CD14-positive monocyte (primary cell): ENCODE data around the gene TXNRD2. TPM values are rescaled to one million over a fixed set of nuclear protein-coding genes. Genes with fewer than 3 reads are reported as not detected.

Experiments
- DNase-seq, 3 donors: peaks; one replicate each; pipeline ENCODE4 v3.0.0-alpha.2; 2011 to 2022
- H2AFZ ChIP-seq: 2 replicates; pipeline ENCODE4 v1.6.0; 2012; ENCODE audit warnings: mild to moderate bottlenecking, low read depth, low read length, inconsistent platforms; ENCODE audit not compliant: insufficient read depth, poor library complexity, severe bottlenecking
- H3K27ac ChIP-seq, 2 donors: 1 replicate in 1 of 2; 2 replicates in 1 of 2; pipeline ENCODE4 v1.5.1; 2012 to 2013; ENCODE audit warnings: low read length in 2 of 2, control low read depth in 1 of 2, inconsistent platforms in 1 of 2, low read depth in 1 of 2, mild to moderate bottlenecking in 1 of 2
- H3K27me3 ChIP-seq, 2 donors: one replicate each; pipeline versions ENCODE4 v1.6.0 to v1.6.1; 2011 to 2013; ENCODE audit warnings: low read length in 2 of 2; ENCODE audit not compliant: control insufficient read depth in 2 of 2, insufficient read depth in 2 of 2
- H3K36me3 ChIP-seq, 2 donors: replicated peaks in 1 of 2; 1 replicate in 1 of 2; 2 replicates in 1 of 2; pipeline versions ENCODE4 v1.5.1 to v1.6.1; 2012 to 2013; ENCODE audit warnings: low read length in 2 of 2, control low read depth in 1 of 2, inconsistent platforms in 1 of 2, mild to moderate bottlenecking in 1 of 2; ENCODE audit not compliant: insufficient read depth in 2 of 2, control insufficient read depth in 1 of 2
- H3K4me1 ChIP-seq, 2 donors: 1 replicate in 1 of 2; 2 replicates in 1 of 2; pipeline versions ENCODE4 v1.5.1 to v1.6.1; 2012 to 2013; ENCODE audit warnings: low read length in 2 of 2, control low read depth in 1 of 2, inconsistent platforms in 1 of 2, mild to moderate bottlenecking in 1 of 2, moderate library complexity in 1 of 2; ENCODE audit not compliant: insufficient read depth in 2 of 2, control insufficient read depth in 1 of 2
- H3K4me2 ChIP-seq: replicated peaks from 2 replicates; pipeline ENCODE3; 2012; ENCODE audit warnings: low read length, moderate library complexity, mild to moderate bottlenecking; ENCODE audit not compliant: poor library complexity, severe bottlenecking; ENCODE audit errors: extremely low read depth
- H3K4me3 ChIP-seq, 3 experiments: fragments of 200-600 bp in 1 of 3; sonication (generic) in 1 of 3; replicated peaks in 1 of 3; 1 replicate in 2 of 3; 2 replicates in 1 of 3; pipeline ENCODE4 v1.5.1; 2011 to 2013; ENCODE audit warnings: low read length in 3 of 3, mild to moderate bottlenecking in 3 of 3, control low read depth in 2 of 3, low read depth in 2 of 3, inconsistent platforms in 1 of 3, moderate library complexity in 1 of 3
- H3K79me2 ChIP-seq: 2 replicates; pipeline ENCODE4 v1.6.0; 2012; ENCODE audit warnings: mild to moderate bottlenecking, control low read depth, inconsistent platforms, low read length, moderate library complexity; ENCODE audit not compliant: insufficient read depth
- H3K9ac ChIP-seq: 2 replicates; pipeline ENCODE4 v1.6.0; 2017; ENCODE audit warnings: low read length, mild to moderate bottlenecking; ENCODE audit not compliant: insufficient read depth, poor library complexity, severe bottlenecking
- H3K9me3 ChIP-seq, 2 donors: replicated peaks in 1 of 2; 1 replicate in 1 of 2; 2 replicates in 1 of 2; pipeline versions ENCODE4 v1.5.1 to v1.6.1; 2012 to 2013; ENCODE audit warnings: low read length in 2 of 2, control low read depth in 1 of 2; ENCODE audit not compliant: control insufficient read depth in 1 of 2, insufficient read depth in 1 of 2
- H4K20me1 ChIP-seq: 2 replicates; pipeline ENCODE4 v1.6.0; 2012; ENCODE audit warnings: mild to moderate bottlenecking, low read length, control low read depth, moderate library complexity; ENCODE audit not compliant: insufficient read depth
- H3K27ac Mint-ChIP-seq, 7 donors: one replicate each; pipeline ENCODE4 v1.8.0; 2020; ENCODE audit warnings: mild to moderate bottlenecking in 7 of 7, mixed read lengths in 7 of 7, moderate library complexity in 6 of 7, inconsistent platforms in 2 of 7
- H3K27me3 Mint-ChIP-seq, 3 donors: one replicate each; pipeline ENCODE4 v1.8.0; 2021 to 2022; ENCODE audit warnings: low read depth in 3 of 3, mild to moderate bottlenecking in 3 of 3, mixed read lengths in 3 of 3, moderate library complexity in 3 of 3, inconsistent platforms in 1 of 3
- H3K36me3 Mint-ChIP-seq, 2 donors: one replicate each; pipeline ENCODE4 v1.8.0; 2020; ENCODE audit warnings: mixed read lengths in 2 of 2, inconsistent platforms in 1 of 2, mild to moderate bottlenecking in 1 of 2
- H3K4me1 Mint-ChIP-seq: one replicate; pipeline ENCODE4 v1.8.0; 2020; ENCODE audit warnings: mild to moderate bottlenecking, mixed read lengths
- H3K4me3 Mint-ChIP-seq, 2 donors: one replicate each; pipeline ENCODE4 v1.8.0; 2020; ENCODE audit warnings: mild to moderate bottlenecking in 2 of 2, mixed read lengths in 2 of 2, moderate library complexity in 1 of 2
- H3K9me3 Mint-ChIP-seq, 7 donors: one replicate each; pipeline ENCODE4 v1.8.0; 2020 to 2022; ENCODE audit warnings: mixed read lengths in 7 of 7, mild to moderate bottlenecking in 6 of 7, moderate library complexity in 6 of 7, inconsistent platforms in 2 of 7
- CTCF ChIP-seq: fragments of 200-600 bp; IDR thresholded peaks from one replicate; pipeline ENCODE4 v1.8.0; 2022; ENCODE audit warnings: antibody characterized with exemption, mild to moderate bottlenecking
- WGBS: methylation state at CpG from one replicate; pipeline ENCODE4 v1.1.5; 2013; ENCODE audit warnings: missing lambda C conversion rate; ENCODE audit not compliant: insufficient coverage; 5-methylcytosine and 5-hydroxymethylcytosine counted together
- intact Hi-C, 2 donors: fragments of 100-400 bp; cut with micrococcal nuclease; formaldehyde crosslinking; loops; one replicate each; pipeline versions ENCODE4 v1.15.0 to v1.15.1; 2023
- polyA plus RNA-seq, 3 donors: library from polyadenylated mRNA; depleted of rRNA in 1 of 3; unstranded in 2 of 3; stranded (reverse) in 1 of 3; fragments of 300-500 nt in 2 of 3; fragments of >200 nt in 1 of 3; fragmentation: Illumina TruSeq in 2 of 3; gene quantifications; 1 replicate in 2 of 3; 2 replicates in 1 of 3; pipeline ENCODE4 v1.2.3, GENCODE V29; 2012 to 2021

The TXNRD2 gene
- polyA plus RNA-seq, 3 donors = 24.9 to 54.9 (median 30.8) TPM

DNA sequence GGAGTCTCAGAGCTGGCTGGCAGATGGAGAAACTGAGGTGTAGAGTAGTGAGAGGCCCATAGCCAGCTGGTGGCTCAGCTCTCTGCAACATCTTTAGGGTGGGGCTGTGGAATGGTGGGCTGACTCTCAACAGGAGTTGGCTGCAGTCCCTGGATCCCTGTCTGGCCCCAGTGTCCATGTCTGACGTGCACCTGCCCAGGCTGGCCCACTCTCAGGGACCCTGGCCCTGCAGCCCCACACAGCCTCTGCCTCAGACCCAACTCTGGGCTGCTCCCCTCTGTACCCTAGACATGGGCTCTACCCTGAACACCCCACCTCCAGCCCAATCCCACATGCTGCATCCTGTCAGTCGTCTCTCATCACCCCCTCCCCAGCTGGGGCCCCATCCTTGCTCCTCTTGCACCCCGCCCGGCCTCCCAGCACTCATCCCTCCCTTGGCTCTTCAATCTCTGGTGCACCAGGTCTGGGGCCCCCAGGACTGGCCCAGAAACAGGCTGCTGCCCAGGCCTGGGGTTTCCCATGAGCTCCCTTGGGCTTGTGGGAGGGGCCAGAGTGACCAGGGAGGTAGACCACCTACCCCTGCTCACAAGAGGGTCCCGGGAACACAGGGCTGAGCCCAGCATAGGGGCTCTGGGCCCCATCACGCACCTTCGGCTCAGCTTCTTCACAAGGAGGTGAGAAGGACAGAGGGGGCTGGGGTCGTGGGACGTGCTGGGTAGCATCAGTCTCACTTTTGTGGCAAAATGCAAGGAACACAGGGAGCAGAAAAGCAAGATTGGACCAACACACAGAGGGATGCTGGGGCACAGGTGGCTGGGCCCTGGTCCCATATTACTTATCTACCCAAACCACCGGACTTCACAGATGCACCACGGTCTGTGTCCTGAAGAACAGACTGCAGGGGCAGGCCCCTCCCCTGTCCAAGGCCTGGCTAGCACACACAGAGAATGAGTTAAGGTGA is 43.5 kb upstream of the TXNRD2 start:
- Mint-ChIP-seq H3K4me1 (peaks cover 4% of the 10 kb centered on the region), H3K9me3 (peaks cover 0 to 3% (median 0%) of the 10 kb centered on the region in 7 donors), H3K4me3 (peak overlapping the region; percentile 24 to 65), H3K27ac (no peak overlapping the region), H3K27me3 (peaks cover 4 to 13% (median 10%) of the 10 kb centered on the region in 3 donors), H3K36me3 (no peaks in the 10 kb centered on the region)
- Histone ChIP-seq H2AFZ (no peak overlapping the region), H3K4me2 (no peak overlapping the region), H3K9ac (no peak overlapping the region), H3K9me3 (no peaks in the 10 kb centered on the region), H3K79me2 (no peaks in the 10 kb centered on the region), H3K36me3 (no peaks in the 10 kb centered on the region), H3K27ac (no peak overlapping the region), H4K20me1 (no peaks in the 10 kb centered on the region), H3K4me1 (peaks cover 8 to 11% of the 10 kb centered on the region in 2 donors), H3K27me3 (peaks cover 0 to 5% of the 10 kb centered on the region in 2 donors), H3K4me3 (no peak overlapping the region)
- no peak for TF ChIP-seq CTCF
- DNase-seq = no peak
- 83% methylated on average over 6 of the region's 11 CpGs for WGBS
- intact Hi-C loops = loop anchor here in 1 of 2 donors (5.0 kb wide), 1 partner anchor 37 kb away; the partner anchor contains the start of gene TANGO2

DNA sequence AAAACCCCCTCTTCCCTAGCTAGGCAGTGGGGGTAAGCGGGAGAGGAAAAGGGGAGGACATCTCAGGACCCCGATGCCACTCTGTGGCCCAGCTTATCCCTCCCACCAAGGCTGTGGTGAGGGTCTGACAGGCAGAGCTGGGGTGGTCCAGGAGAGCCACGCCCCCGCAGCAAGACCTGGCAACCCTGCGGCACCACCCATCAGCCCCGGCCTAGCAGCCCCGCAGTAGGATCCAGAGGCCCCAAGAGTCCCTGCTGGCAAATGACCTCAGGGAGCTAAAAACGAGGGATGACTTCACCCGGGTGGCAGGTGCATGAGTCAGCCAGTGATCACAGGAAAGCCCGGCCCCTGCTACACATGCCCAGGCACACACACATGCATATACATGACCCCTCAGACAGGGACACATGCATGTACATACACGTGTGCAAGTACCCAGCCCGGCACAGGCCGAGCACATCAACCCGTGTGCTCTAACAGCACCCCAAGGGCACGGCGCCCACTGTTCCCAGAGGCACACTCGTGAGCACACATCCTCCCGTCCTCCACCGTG is 42.7 kb upstream of the TXNRD2 start:
- Histone ChIP-seq H4K20me1 (no peaks in the 10 kb centered on the region), H3K4me2 (no peak overlapping the region)
- intact Hi-C loops = no loop called here

More for the DNA sequence above, 42.7 kb upstream of the TXNRD2 start:
- H2AFZ ChIP-seq = no peak overlapping the region
- peak in 1 of 3 donors; percentile 23 for DNase-seq
- no peak overlapping the region for H3K4me3 Mint-ChIP-seq
- 93% methylated on average over 18 of the region's 19 CpGs for WGBS
- peaks cover 4 to 13% (median 10%) of the 10 kb centered on the region in 3 donors for H3K27me3 Mint-ChIP-seq
- TF ChIP-seq CTCF = no peak
- H3K27ac Mint-ChIP-seq = no peak overlapping the region
- H3K27ac ChIP-seq = no peak overlapping the region
- no peaks in the 10 kb centered on the region for H3K36me3 ChIP-seq
- H3K4me3 ChIP-seq = no peak overlapping the region
- H3K4me1 Mint-ChIP-seq = peaks cover 4% of the 10 kb centered on the region
- H3K4me1 ChIP-seq = peaks cover 8 to 11% of the 10 kb centered on the region in 2 donors
- no peak overlapping the region for H3K9ac ChIP-seq
- H3K9me3 ChIP-seq = no peaks in the 10 kb centered on the region
- peaks cover 0 to 3% (median 0%) of the 10 kb centered on the region in 7 donors for H3K9me3 Mint-ChIP-seq
- H3K27me3 ChIP-seq = peaks cover 0 to 5% of the 10 kb centered on the region in 2 donors
- no peaks in the 10 kb centered on the region for H3K36me3 Mint-ChIP-seq
- no peaks in the 10 kb centered on the region for H3K79me2 ChIP-seq
